Cardiac ventricle fibroblast (primary cell): ENCODE data around the gene MAP4K3. TPM values are rescaled to one million over a fixed set of nuclear protein-coding genes. Genes with fewer than 3 reads are reported as not detected.

ENCODE experiments used
- total RNA-seq: library from RNA; depleted of rRNA; stranded (reverse); fragments of >200 nt; gene quantifications from 2 replicates; pipeline ENCODE4 v1.2.3, GENCODE V29; 2015

MAP4K3 gene
- 24.6 and 28.5 TPM in 2 replicates for total RNA-seq

GRCh38 chr2:39436592-39437521 lies at the start of gene MAP4K3:
Gene MAP4K3, minus strand, starts transcription at chr2:39437285. Its CDS starts 298 bp downstream, at chr2:39436987.

DNA sequence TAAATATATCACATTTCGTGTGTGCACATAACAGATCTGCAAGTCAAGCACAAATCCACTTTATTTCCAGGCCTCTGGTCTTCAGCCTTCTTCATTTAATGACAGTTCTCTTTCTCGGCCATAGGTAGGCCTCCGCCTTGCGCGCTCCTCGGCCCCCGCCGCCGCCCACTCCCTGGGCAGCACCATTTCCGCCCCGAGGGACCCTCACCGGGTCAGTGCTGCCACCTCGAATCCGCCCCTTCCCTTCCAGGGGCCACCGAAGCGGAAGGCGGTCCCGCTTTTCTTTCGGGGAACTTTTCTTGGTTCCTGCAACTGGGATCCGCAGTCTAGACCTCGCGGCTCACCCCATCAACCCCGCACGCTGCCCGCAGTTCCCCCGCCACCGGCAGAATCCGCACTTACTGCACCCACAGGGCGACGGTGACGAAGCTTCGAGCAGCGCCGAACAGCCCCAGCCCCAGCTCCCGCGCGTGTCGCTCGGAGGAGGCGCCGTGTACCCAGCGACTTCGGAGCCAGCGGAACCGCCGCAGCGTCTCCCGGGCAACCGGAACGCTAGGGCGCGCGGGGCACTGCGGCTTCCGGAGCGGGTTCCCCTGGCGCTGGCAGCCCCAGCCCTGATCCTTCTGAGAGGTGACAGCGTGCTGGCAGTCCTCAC lies 193.5 kb downstream of the MAP4K3 start, which contains the start of gene CDKL4:
TSS of gene CDKL4 (minus strand) at position 502 of the 655 bp plus-strand sequence.

Other genes starting within 250 kb of the MAP4K3 start
- 0.39 and 0.50 TPM in 2 replicates for gene CDKL4, start 193.3 kb downstream of the MAP4K3 start, total RNA-seq
- 0.25 and 1.0 TPM in 2 replicates for gene TMEM178A, start 228.6 kb upstream of the MAP4K3 start, total RNA-seq